Neural cell (in vitro differentiated cells): ENCODE results near the gene TLE2. TPM values are rescaled to one million over a fixed set of nuclear protein-coding genes. Genes with fewer than 3 reads are reported as not detected.

ENCODE experiments used
- H2AFZ ChIP-seq: fragments of 200-600, 300-800 bp; sonication (generic), shearing (Covaris generic); 2 replicates; pipeline ENCODE4 v1.6.0; 2014; ENCODE audit warnings: low read depth, mild to moderate bottlenecking, antibody characterized with exemption, low read length, moderate library complexity
- H3F3A ChIP-seq: fragments of 200-600 bp; shearing (Covaris generic); 2 replicates; pipeline ENCODE4 v1.6.1; 2016; ENCODE audit warnings: mild to moderate bottlenecking, moderate library complexity, mixed read lengths, antibody characterized with exemption, low read length; ENCODE audit not compliant: insufficient read depth, poor library complexity, severe bottlenecking
- H3K27ac ChIP-seq: fragments of 200-600, 300-800 bp; sonication (generic), shearing (Covaris generic); 2 replicates; pipeline ENCODE4 v1.5.1; 2014; ENCODE audit warnings: mild to moderate bottlenecking, low read length, moderate library complexity
- H3K27me3 ChIP-seq: fragments of 300-800, 200-600 bp; sonication (generic), shearing (Covaris generic); 2 replicates; pipeline ENCODE4 v1.6.0; 2014; ENCODE audit warnings: mild to moderate bottlenecking, low read depth, low read length, moderate library complexity; ENCODE audit not compliant: insufficient read depth
- H3K36me3 ChIP-seq: fragments of 300-800, 200-600 bp; sonication (generic), shearing (Covaris generic); 2 replicates; pipeline ENCODE4 v1.5.1; 2014; ENCODE audit warnings: mild to moderate bottlenecking, antibody characterized with exemption, low read length, moderate library complexity; ENCODE audit not compliant: insufficient read depth
- H3K4me2 ChIP-seq: fragments of 300-800, 200-600 bp; sonication (generic), shearing (Covaris generic); 2 replicates; pipeline ENCODE4 v1.6.0; 2014; ENCODE audit warnings: mild to moderate bottlenecking, low read length
- H3K4me3 ChIP-seq: fragments of 300-800, 200-600 bp; sonication (generic), shearing (Covaris generic); 2 replicates; pipeline ENCODE4 v1.5.1; 2014; ENCODE audit warnings: mild to moderate bottlenecking, low read length, moderate library complexity
- H3K79me2 ChIP-seq: fragments of 200-600 bp; shearing (Covaris generic); replicated peaks from 2 replicates; pipeline ENCODE4 v1.6.0; 2014; ENCODE audit warnings: mild to moderate bottlenecking, low read length, moderate library complexity; ENCODE audit not compliant: insufficient read depth
- H3K9ac ChIP-seq: fragments of 300-800, 200-600 bp; sonication (generic), shearing (Covaris generic); 2 replicates; pipeline ENCODE4 v1.6.1; 2016; ENCODE audit warnings: mild to moderate bottlenecking, low read length, mixed read lengths
- H3K9me2 ChIP-seq: fragments of 200-600 bp; shearing (Covaris generic); 2 replicates; pipeline ENCODE4 v1.6.1; 2016; ENCODE audit warnings: mild to moderate bottlenecking, low read length, mixed read lengths; ENCODE audit not compliant: insufficient read depth
- H3K9me3 ChIP-seq: fragments of 200-600, 300-800 bp; sonication (generic), shearing (Covaris generic); 2 replicates; pipeline ENCODE4 v1.6.1; 2016; ENCODE audit warnings: mild to moderate bottlenecking, mixed run types, low read length, moderate library complexity, mixed read lengths
- H4K20me1 ChIP-seq: fragments of 200-600 bp; shearing (Covaris generic); 2 replicates; pipeline ENCODE4 v1.6.1; 2016; ENCODE audit warnings: mild to moderate bottlenecking, mixed run types; ENCODE audit not compliant: insufficient read depth
- CTCF ChIP-seq: fragments of 450-650 bp; IDR thresholded peaks from 2 replicates; pipeline ENCODE4 v1.5.1; 2014; ENCODE audit warnings: antibody characterized with exemption, mild to moderate bottlenecking, moderate library complexity; ENCODE audit not compliant: poor library complexity, severe bottlenecking
- EP300 ChIP-seq: fragments of 450-650 bp; conservative IDR thresholded peaks from 2 replicates; pipeline ENCODE4 v1.6.1; 2014; ENCODE audit warnings: antibody characterized with exemption, mild to moderate bottlenecking, moderate library complexity; ENCODE audit not compliant: poor library complexity, severe bottlenecking
- EZH2 ChIP-seq: fragments of 200-600, 300-800 bp; shearing (Covaris generic), sonication (generic); IDR thresholded peaks from 2 replicates; pipeline ENCODE4 v1.6.1; 2014; ENCODE audit warnings: antibody characterized with exemption, low read length, borderline replicate concordance, mild to moderate bottlenecking; ENCODE audit not compliant: insufficient read depth, poor library complexity, severe bottlenecking
- MXI1 ChIP-seq: fragments of 450-650 bp; conservative IDR thresholded peaks from 2 replicates; pipeline ENCODE4 v1.6.1; 2014; ENCODE audit warnings: antibody characterized with exemption, mild to moderate bottlenecking; ENCODE audit not compliant: poor library complexity, severe bottlenecking
- POLR2AphosphoS5 ChIP-seq: IDR thresholded peaks from 2 replicates; pipeline ENCODE4 v1.6.1; 2012
- RAD21 ChIP-seq: fragments of 450-650 bp; conservative IDR thresholded peaks from 2 replicates; pipeline ENCODE4 v1.6.1; 2014; ENCODE audit warnings: antibody characterized with exemption, mild to moderate bottlenecking, moderate library complexity
- REST ChIP-seq: IDR thresholded peaks from 2 replicates; pipeline ENCODE4 v1.6.1; 2012; ENCODE audit warnings: borderline replicate concordance
- SMC3 ChIP-seq: fragments of 450-650 bp; conservative IDR thresholded peaks from 2 replicates; pipeline ENCODE4 v1.6.1; 2014; ENCODE audit warnings: antibody characterized with exemption, mild to moderate bottlenecking, moderate library complexity; ENCODE audit not compliant: poor library complexity
- TAF1 ChIP-seq: IDR thresholded peaks from 2 replicates; pipeline ENCODE4 v1.6.1; 2012; ENCODE audit warnings: low read depth
- polyA plus RNA-seq: library from polyadenylated mRNA; depleted of rRNA; stranded (reverse); fragments of >200 nt; gene quantifications from 2 replicates; pipeline ENCODE4 v1.2.3, GENCODE V29; 2014

The TLE2 gene
- polyA plus RNA-seq, 1 donor from 2014 or later, result 7.0 TPM

DNA sequence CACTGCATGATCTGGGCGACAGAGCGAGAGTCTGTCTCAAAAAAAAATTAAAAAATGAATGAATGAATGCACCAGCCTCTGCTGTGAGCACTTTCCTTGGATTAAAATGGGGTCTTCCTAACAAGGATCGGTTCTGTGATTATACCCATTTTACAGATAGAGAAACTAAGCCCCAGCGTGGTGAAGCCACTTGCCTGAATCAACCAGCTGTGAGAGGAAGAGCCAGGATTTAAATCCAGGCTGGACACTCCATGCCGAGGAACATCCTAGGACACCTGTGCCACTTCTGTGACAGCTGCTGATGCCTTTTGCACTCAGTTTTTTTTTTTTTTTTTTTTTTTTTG lies 19.1 kb upstream of the TLE2 start:
- no peak overlapping the region for H3K4me3 ChIP-seq
- no peaks in the 10 kb centered on the region for H3K79me2 ChIP-seq
- H3K27ac ChIP-seq, result no peak overlapping the region
- H3F3A ChIP-seq, result no peaks in the 10 kb centered on the region
- H3K27me3 ChIP-seq, result peaks cover 28% of the 10 kb centered on the region
- no peaks in the 10 kb centered on the region for H4K20me1 ChIP-seq
- H2AFZ ChIP-seq, result no peak overlapping the region
- TF ChIP-seq TAF1 (no peak), SMC3 (no peak), EP300 (no peak), MXI1 (no peak), CTCF (no peak), EZH2 (no peak), RAD21 (no peak), POLR2AphosphoS5 (no peak), REST (no peak)
- no peaks in the 10 kb centered on the region for H3K9me2 ChIP-seq
- no peak overlapping the region for H3K9ac ChIP-seq
- H3K9me3 ChIP-seq, result no peaks in the 10 kb centered on the region
- H3K36me3 ChIP-seq, result no peaks in the 10 kb centered on the region
- H3K4me2 ChIP-seq, result no peak overlapping the region

DNA sequence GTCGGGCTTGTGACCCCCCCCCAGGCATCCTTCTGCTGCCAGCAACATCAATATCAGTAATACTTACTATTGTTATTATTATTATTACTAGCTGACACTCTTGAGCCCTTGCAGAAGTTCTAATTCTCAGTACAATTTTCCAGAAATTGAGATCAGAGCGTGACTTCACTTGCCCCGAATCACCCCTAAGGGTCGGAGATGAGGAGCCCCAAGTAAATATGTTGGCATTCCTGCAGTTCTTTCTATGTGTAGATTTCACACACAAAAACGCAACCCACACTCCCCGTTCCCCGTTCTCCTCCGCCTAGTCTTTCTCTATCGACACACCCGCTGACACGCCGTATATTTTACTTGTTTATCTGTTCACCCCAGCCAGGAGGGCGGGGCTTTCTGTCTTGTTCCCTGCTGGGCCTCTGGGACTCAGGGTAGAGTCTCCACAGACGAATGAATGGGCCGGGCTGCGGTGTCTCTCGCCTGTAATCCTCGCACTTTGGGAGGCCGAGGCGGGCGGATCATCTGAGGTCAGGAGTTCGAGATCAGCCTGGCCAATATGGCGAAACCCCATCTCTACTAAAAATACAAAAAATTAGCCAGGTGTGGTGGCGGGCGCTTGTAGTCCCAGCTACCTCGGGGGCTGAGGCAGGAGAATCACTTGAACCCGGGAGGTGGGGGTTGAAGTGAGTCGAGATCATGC lies 18.6 kb upstream of the TLE2 start:
- no peaks in the 10 kb centered on the region for H3K9me2 ChIP-seq
- H3K9ac ChIP-seq, result peak overlapping the region; percentile 31
- no peak overlapping the region for H2AFZ ChIP-seq
- H3K4me2 ChIP-seq, result no peak overlapping the region
- H3K79me2 ChIP-seq, result no peaks in the 10 kb centered on the region
- no peak overlapping the region for H3K27ac ChIP-seq
- H3K9me3 ChIP-seq, result no peaks in the 10 kb centered on the region
- no peak for TF ChIP-seq CTCF
- no peak for TF ChIP-seq RAD21
- TF ChIP-seq TAF1, result no peak
- TF ChIP-seq SMC3, result no peak
- TF ChIP-seq MXI1, result no peak
- no peak for TF ChIP-seq POLR2AphosphoS5
- TF ChIP-seq EP300, result no peak
- no peak for TF ChIP-seq EZH2
- no peak for TF ChIP-seq REST
- H4K20me1 ChIP-seq, result no peaks in the 10 kb centered on the region
- H3K4me3 ChIP-seq, result no peak overlapping the region
- no peaks in the 10 kb centered on the region for H3F3A ChIP-seq
- H3K27me3 ChIP-seq, result peaks cover 33% of the 10 kb centered on the region
- no peaks in the 10 kb centered on the region for H3K36me3 ChIP-seq
